Activated effector memory CD4-positive, alpha-beta T cell treated with Interleukin-2 at 50 U/mL for 16 hours (primary cell): ENCODE data around the gene ZNF521.
"Not testable (repeated sequence)": the region's sequence is repeated elsewhere in the genome, so short reads cannot be mapped to it uniquely, and the experiment has no call there.

ENCODE experiments used
- DNase-seq: peaks from one replicate; pipeline ENCODE4 v3.0.0-alpha.2; 2020

Gene ZNF521

GRCh38 chr18:25067275-25068025 is 284.5 kb downstream of the ZNF521 start:
- DNase-seq = no peak

- no peak for DNase-seq
Measured at GRCh38 chr18:25066516-25066915, 285.4 kb downstream of the ZNF521 start.

GRCh38 chr18:25062720-25063119 is 289.2 kb downstream of the ZNF521 start:
- DNase-seq = no peak

- DNase-seq = no peak
Measured at GRCh38 chr18:25061395-25061794, 290.6 kb downstream of the ZNF521 start.

- no peak for DNase-seq
Measured at GRCh38 chr18:25058521-25058920, 293.4 kb downstream of the ZNF521 start.

GRCh38 chr18:25057491-25058050 is 294.4 kb downstream of the ZNF521 start:
- no peak for DNase-seq

- no peak for DNase-seq
Measured at GRCh38 chr18:25056429-25056828, 295.5 kb downstream of the ZNF521 start.

GRCh38 chr18:25055076-25055475 is 296.9 kb downstream of the ZNF521 start:
- DNase-seq = no peak

- no peak for DNase-seq
Measured at GRCh38 chr18:25053466-25053865, 298.5 kb downstream of the ZNF521 start.

- DNase-seq = no peak
Measured at GRCh38 chr18:25052511-25052921, 299.4 kb downstream of the ZNF521 start.

- no peak for DNase-seq
Measured at GRCh38 chr18:25050605-25051004, 301.4 kb downstream of the ZNF521 start.

- no peak for DNase-seq
Measured at GRCh38 chr18:25047983-25048382, 304.0 kb downstream of the ZNF521 start.

GRCh38 chr18:25047421-25047820 is 304.5 kb downstream of the ZNF521 start:
- DNase-seq = no peak

- DNase-seq = no peak
Measured at GRCh38 chr18:25044694-25045093, 307.3 kb downstream of the ZNF521 start.

- no peak for DNase-seq
Measured at GRCh38 chr18:25043104-25043503, 308.9 kb downstream of the ZNF521 start.

GRCh38 chr18:25042641-25043051 is 309.3 kb downstream of the ZNF521 start:
- no peak for DNase-seq

GRCh38 chr18:25039781-25040180 is 312.2 kb downstream of the ZNF521 start:
- no peak for DNase-seq

GRCh38 chr18:25038261-25038660 is 313.7 kb downstream of the ZNF521 start:
- no peak for DNase-seq

GRCh38 chr18:25033747-25034471 is 318.1 kb downstream of the ZNF521 start:
- DNase-seq = no peak

GRCh38 chr18:25033175-25033574 is 318.8 kb downstream of the ZNF521 start:
- DNase-seq = not testable (repeated sequence)

- no peak for DNase-seq
Measured at GRCh38 chr18:25029802-25030201, 322.2 kb downstream of the ZNF521 start.

GRCh38 chr18:25019931-25020330 is 332.0 kb downstream of the ZNF521 start:
- no peak for DNase-seq

- no peak for DNase-seq
Measured at GRCh38 chr18:25019086-25019860, 332.7 kb downstream of the ZNF521 start.
